ENCODE measurements around the gene TAOK1.
"Not testable (repeated sequence)": the region's sequence is repeated elsewhere in the genome, so short reads cannot be mapped to it uniquely, and the experiment has no call there.

The TAOK1 gene

DNA sequence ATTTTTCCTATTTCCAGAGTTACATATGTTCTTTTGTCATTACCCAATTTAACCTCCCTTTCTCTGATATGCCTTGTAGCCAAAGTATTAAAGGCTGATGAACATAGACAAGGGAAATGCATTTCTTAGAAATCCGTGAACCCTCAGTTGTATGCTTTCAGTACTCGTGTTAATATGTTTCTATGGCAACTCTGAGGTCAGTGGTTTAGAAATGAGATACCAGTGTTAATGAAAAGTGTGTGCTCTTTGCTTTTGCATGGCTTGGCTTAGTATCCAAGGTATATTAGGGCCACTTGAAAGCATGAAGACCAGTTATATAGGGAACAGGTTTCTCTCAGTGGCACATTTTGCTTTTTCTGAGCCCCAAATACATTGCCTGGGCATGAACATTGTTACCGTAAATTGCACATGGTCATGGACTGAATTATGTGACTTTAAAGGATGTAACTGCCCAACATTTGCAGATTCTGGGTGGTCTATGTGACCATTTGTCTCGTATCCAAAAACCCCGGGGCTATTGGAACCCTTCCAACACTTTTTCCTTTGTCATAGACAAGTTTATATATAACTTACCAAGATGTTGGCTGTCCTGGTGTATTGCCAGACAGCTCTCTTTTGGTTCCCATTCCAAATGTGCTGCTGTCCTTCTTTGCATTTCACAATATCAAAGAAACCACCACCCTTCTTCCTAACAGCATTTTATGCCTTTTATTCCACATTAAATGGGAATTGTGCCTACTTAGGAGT lies 159.2 kb downstream of the TAOK1 start:
- no peak for DNase-seq

- no peak for DNase-seq
Observed at GRCh38 chr17:29555840-29556239, 165.7 kb downstream of the TAOK1 start.

DNA sequence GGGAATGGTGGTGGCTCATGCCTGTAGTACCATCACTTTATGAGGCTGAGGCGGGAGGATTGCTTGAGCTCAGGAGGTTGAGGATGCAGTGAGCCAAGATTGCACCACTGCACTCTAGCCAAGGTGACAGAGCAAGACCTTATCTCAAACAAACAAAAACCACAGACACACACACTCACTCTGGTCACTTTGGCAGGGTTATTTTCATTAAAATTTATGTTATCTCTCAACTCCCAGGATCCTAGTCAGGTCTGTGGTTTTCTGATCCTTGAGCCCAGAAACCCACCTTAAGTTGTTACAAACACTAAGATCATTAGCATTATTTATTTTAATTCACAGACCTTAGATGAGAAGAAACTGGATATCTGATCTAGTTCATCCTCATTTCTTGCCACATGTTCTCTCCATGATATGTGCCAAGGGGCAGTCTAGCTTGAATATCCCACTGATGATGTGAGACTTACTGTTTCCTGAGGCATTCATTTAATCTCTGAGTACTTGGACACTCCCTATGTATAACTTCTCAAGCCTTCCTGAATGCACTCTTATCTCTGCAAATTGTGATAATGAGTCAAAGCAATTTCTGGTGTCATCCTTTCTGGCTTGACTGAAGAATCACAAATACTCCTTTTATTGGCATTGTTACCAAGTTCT lies 167.0 kb downstream of the TAOK1 start:
- DNase-seq = no peak

DNA sequence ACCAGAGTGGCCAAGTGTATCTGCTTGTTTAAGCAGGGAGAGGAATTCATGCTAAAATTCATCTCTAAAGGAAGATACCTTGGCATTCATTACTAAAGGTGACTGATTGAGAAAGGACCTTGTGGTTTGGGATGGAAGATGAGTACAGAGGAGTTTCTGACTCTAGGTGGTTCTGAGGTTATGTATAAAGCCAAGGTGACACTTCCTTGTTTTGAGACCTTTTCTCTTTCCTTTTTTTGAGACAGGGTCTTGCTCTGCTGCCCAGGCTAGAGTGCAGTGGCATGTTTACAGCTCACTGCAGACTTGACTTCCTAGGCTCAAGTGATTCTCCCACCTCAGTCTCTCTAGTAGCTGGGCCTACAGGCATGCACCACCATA lies 167.6 kb downstream of the TAOK1 start:
- DNase-seq = no peak

DNA sequence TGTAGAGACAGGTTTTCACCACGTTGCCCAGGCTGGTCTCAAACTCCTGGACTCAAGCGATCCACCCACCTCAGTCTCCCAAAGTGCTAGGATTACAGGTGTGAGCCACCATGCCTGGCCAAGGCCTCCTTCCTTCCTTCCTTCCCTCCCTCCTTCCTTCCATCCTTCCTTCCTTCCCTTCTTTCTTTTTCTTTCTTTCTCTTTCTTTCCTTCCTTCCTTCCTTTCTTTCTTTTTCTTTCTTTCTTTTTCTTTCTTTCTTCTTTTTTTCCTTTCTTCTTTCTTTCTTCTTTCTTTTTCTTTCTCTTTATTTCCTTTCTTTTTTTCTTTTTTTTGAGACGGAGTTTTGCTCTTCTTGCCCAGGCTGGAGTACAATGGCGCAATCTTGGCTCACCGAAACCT lies 168.0 kb downstream of the TAOK1 start:
- not testable (repeated sequence) for DNase-seq

DNA sequence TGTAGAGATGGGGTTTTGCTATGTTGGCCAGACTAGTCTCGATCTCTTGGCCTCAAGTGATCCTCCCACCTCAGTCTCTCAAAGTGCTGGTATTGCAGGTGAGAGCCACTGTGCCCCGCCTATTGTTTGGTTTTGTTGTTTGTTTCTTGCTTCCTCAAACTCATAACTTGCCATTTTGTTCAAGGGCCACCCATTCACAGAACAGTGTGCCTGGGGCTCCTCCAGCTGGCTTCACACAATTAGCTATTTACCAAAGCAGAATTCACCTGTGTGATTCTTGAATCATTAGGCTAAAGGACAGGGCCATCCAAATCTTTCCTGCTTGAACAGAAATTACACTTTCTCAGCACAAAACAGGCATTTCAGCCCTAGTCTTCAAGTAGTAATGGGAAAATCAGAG lies 169.5 kb downstream of the TAOK1 start:
- no peak for DNase-seq

DNA sequence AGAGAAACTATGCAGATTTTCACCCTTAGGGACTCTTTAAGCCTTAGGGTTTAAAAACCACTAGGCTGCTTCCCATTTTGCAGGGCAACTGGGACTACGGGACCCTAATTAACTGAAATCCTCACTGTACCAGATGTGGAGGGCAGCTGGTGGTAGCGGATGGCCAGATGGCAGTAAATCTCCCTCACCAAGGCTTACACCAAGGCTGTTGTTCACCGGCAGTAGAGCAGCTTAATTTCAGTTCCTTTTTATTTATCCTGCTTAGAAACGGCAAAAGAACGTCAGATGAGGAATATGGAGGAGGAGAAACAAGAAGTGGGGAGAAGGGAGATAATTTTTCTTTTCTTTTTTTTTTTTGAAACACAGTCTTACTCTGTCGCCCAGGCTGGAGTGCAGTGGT lies 170.2 kb downstream of the TAOK1 start:
- peak; percentile 59 to 68 for DNase-seq

DNA sequence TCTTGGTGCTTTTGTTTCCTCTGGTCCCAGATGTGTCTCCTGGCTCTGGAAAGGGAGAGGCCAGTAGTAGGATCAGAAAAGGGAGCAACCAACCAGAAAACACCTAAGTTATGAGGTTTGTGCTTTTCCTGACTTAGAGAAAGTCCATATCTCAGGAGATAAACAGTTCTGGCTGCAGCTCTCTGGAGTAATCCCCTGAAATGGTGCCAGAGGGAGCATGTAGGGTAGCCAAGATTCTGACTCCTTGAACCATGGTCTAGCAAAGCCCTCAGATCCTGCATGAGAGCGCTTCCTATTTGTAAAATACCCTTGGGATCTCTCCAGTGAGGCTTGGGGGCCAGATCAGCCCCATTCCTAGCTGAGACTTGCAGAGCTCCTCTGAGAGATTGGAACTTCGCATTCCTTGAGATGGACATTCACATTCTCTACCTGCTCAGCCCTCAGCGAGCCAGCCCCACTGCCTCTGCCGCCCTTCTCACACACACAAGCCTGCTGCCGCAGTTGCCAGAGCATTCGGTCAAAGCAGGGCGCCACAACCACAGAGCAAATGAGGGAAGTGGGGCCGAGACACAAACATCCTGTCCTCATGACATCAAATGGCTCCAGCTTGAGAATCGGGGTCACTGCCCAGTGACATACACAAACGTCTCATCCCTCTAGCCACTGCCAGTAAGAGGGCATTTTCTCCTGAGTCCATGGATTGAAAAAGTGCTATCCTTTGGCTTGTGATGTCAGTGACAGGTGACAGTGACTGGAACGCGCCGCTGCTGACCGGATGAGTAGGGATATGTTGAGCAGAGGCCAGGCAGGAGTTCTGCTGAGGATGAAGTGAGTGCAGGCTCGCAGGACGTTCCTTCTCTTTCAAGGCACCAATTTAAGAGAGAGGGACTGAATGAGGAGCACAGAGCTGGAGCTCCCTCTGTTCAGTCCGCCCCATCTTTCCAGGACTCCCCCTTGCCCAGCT lies 171.7 kb downstream of the TAOK1 start:
- peak; percentile 61 to 65 for DNase-seq

GRCh38 chr17:29562615-29563014 lies 172.5 kb downstream of the TAOK1 start:
- no peak for DNase-seq

DNA sequence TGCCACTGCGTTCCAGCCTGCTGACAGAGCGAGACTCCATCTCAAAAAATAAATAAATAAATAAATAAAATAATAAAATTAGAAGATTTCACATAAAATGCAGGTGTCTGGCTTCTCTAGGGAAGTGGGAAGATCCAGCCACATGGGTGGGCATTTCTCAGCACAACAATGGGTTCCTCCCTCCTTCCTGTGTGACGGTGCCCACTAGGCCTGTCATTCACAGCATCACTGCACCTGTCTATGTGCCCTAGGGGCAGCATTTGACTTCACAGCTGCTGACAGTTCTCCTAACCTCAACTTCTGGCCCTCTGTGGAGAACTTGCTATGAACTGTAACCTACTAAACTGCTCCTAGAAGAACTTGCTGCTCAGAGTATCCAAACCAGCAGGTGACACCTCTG lies 173.7 kb downstream of the TAOK1 start:
- DNase-seq = no peak

GRCh38 chr17:29565643-29566472 lies 175.7 kb downstream of the TAOK1 start:
- peak in 1 of 2 donors; percentile 34 for DNase-seq

GRCh38 chr17:29566473-29567303 lies 176.5 kb downstream of the TAOK1 start, which contains the start of gene ABHD15:
Gene ABHD15 (minus strand): TSS chr17:29567037. CDS start chr17:29566966, 71 bp downstream.
- peak; percentile 83 to 92 for DNase-seq

DNA sequence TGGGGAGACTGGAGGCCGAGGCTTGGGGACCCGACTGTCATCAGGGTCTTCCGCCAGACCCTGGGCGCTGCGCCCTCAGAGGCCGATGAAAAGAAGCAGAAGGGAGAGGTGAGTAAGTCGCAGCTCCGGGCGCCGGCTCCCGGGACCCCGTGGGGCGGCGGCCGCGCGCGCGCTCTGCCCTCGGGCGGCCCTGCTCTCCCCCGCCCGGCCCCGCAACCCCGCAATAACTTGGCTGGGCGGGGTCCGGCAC lies 177.1 kb downstream of the TAOK1 start:
- no peak for DNase-seq

DNA sequence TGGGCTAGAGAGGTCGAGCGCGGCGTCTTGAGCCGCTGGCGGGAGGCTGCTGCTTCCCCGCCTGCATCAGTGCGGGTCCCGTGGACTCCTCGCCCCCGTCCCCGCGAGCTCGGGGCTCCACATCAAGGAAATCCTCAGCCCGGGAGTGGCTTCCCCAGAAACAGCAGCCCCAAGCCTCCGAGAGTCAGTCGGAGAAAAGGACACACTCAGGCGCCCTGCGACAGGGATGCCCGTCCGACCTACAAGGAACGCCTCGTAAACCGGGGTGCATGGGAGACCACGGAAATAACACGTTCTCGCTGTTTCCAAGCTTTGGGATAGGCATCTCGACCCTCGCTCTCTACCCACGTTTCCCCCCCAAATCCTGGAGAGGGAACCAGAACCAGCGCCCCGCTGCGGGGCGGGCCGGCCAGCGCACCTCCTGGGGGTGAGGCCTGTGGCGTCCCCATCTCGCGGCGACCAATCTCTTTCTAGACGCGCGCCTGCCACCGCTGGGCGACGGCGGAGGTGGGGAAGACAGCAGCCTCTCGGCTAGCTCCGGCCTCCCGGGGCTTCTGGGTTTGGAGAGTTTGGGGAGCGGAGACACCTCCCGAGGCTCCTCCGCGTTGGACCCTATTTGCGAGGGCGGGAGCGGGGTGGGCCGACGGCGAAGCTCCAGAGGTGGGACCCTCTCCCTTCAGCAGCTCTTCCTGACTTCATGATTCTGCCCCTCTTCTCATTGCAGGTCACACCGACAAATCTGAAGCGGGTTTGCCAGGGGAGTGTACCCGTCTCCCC lies 177.6 kb downstream of the TAOK1 start:
- peak; percentile 48 to 68 for DNase-seq

DNA sequence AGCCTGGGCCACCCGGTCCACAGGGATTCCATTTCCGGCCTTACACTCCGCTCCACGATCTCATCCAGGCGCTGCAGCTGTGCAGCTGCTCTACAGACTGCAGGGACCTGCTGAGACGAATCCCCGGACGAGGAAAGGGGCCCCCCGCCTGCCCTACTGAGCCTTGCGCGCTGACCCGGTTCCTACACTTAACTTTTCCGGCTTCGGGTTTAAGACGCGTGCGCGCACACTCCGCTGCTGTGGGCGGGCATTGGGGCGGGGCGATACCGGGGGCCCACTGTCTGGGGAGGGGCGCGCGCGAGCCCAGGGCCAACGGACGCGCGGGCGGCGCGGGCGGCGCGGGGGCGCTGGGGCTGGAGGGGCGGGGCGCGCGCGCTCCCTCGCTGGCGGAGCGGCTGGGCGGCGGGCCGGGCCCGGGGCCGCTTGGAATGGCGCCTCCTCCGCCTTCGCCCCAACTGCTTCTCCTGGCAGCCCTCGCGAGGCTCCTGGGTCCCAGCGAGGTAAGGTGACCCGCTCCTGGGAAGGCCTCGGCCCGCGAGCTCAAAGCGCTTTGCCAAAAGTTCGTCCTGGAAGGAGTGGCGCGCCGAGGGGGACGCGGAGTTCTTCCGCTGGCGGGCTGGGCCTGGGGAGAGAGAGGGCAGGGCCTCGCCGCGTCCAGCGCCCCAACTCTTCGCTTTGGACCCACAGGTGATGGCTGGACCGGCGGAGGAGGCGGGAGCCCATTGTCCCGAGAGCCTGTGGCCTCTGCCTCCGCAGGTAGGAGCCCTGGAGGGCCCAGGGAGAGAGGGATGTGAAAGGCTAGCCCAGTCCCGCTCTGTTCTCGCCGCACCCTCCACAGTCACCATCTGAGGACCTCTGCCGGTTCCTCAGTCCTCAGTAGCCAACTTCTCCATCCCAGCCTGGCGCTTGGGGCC lies 178.4 kb downstream of the TAOK1 start, which contains the start of gene TP53I13:
Gene TP53I13 (plus strand): TSS at position 371 of the 914 bp plus-strand sequence. CDS start 58 bp downstream, at position 429.
- DNase-seq = peak; percentile 46 to 70

DNA sequence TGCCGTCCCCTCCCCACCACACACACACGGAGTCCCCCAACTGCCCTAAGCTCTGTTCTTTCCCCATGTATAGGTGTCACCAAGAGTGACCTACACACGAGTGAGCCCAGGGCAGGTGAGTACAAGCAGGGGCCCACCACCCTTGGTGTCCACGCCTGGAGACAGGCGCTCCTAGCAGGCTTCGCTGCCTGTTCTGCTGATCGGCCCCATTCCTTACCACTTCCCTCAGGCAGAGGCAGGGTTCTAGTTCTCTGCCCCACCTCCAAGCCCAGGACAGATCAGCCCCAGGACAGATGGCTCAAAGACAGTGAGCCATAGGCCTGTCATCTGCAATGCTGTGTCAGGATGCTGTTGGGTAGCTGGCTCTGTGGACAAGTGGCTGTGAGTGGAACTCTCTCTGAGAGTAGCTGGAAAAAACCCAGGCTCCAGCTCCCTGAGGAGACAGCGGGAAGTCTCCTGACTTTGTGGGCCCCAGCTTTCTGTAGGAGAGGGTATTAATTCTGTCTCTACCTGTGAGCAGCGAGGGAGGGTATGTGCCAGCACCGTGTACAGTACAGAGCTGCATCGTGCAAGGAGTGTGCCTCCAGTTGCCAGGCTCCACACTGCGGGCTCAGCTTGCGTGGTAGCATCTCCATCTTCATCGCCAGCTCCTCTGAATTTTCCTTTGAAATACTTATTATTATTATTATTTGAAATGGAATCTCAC lies 179.2 kb downstream of the TAOK1 start:
- no peak for DNase-seq

- DNase-seq = no peak
Observed at GRCh38 chr17:29570521-29570920, 180.4 kb downstream of the TAOK1 start.

- no peak for DNase-seq
Observed at GRCh38 chr17:29571486-29571882, 181.3 kb downstream of the TAOK1 start.
